HG03280 (cell line): ENCODE data around the gene MRPS31.
A peak's percentile ranks its signal among the peaks of the same experiment; 100 is the strongest.

Experiments
- ATAC-seq: cut with Tn5 transposase; IDR thresholded peaks from one replicate; pipeline ENCODE4 v1.9.1; 2021; ENCODE audit warnings: mild to moderate bottlenecking, moderate library complexity; ENCODE audit not compliant: unreplicated experiment

MRPS31 gene

GRCh38 chr13:40770934-40771618, at the start of gene MRPS31:
MRPS31 (minus strand) TSS chr13:40771190; CDS start chr13:40771136, 54 bp downstream.
- ATAC-seq, result peak; percentile 98

- ATAC-seq, result no peak
Measured at GRCh38 chr13:40819797-40820315, 48.9 kb upstream of the MRPS31 start.

GRCh38 chr13:40818926-40819325, 47.9 kb upstream of the MRPS31 start:
- no peak for ATAC-seq

- no peak for ATAC-seq
Measured at GRCh38 chr13:40814803-40815202, 43.8 kb upstream of the MRPS31 start.

- ATAC-seq, result no peak
Measured at GRCh38 chr13:40813667-40814454, 42.9 kb upstream of the MRPS31 start.

- ATAC-seq, result no peak
Measured at GRCh38 chr13:40812724-40813445, 41.9 kb upstream of the MRPS31 start.

GRCh38 chr13:40812102-40812501, 41.1 kb upstream of the MRPS31 start:
- ATAC-seq, result no peak

GRCh38 chr13:40809471-40809870, 38.5 kb upstream of the MRPS31 start:
- ATAC-seq, result no peak

GRCh38 chr13:40806241-40806640, 35.3 kb upstream of the MRPS31 start:
- ATAC-seq, result no peak

- ATAC-seq, result no peak
Measured at GRCh38 chr13:40803316-40803715, 32.3 kb upstream of the MRPS31 start.

GRCh38 chr13:40801255-40802217, 30.5 kb upstream of the MRPS31 start:
- no peak for ATAC-seq

GRCh38 chr13:40800559-40800958, 29.6 kb upstream of the MRPS31 start:
- ATAC-seq, result no peak

GRCh38 chr13:40799508-40799907, 28.5 kb upstream of the MRPS31 start:
- no peak for ATAC-seq

GRCh38 chr13:40798380-40798779, 27.4 kb upstream of the MRPS31 start:
- ATAC-seq, result no peak

GRCh38 chr13:40796649-40797048, 25.7 kb upstream of the MRPS31 start:
- no peak for ATAC-seq

GRCh38 chr13:40794414-40795368, 23.7 kb upstream of the MRPS31 start:
- ATAC-seq, result no peak

- no peak for ATAC-seq
Measured at GRCh38 chr13:40793339-40793738, 22.3 kb upstream of the MRPS31 start.

- no peak for ATAC-seq
Measured at GRCh38 chr13:40792284-40793051, 21.5 kb upstream of the MRPS31 start.
